Smooth muscle cell (in vitro differentiated cells): ENCODE data around the gene ANKS1B. TPM values are rescaled to one million over a fixed set of nuclear protein-coding genes. Genes with fewer than 3 reads are reported as not detected.
"Not testable (repeated sequence)": the region's sequence is repeated elsewhere in the genome, so short reads cannot be mapped to it uniquely, and the experiment has no call there.

ENCODE experiments used
- DNase-seq: peaks from one replicate; lab custom pipeline; 2025; ENCODE audit not compliant: unreplicated experiment; lab: John Stamatoyannopoulos, UW
- H2AFZ ChIP-seq: fragments of 200-600 bp; sonication (generic); 2 replicates; pipeline ENCODE4 v1.6.0; 2016; ENCODE audit warnings: antibody characterized with exemption, low read depth, mild to moderate bottlenecking
- H3F3A ChIP-seq: fragments of 200-600 bp; sonication (generic); 2 replicates; pipeline ENCODE4 v1.6.0; 2017; ENCODE audit warnings: antibody characterized with exemption, low read depth
- H3K27ac ChIP-seq: fragments of 200-600 bp; sonication (generic); 2 replicates; pipeline ENCODE4 v1.5.1; 2016; ENCODE audit warnings: low read depth, mild to moderate bottlenecking
- H3K27me3 ChIP-seq: fragments of 200-600 bp; sonication (generic); 2 replicates; pipeline ENCODE4 v1.6.1; 2016; ENCODE audit warnings: low read depth, mild to moderate bottlenecking
- H3K36me3 ChIP-seq: fragments of 200-600 bp; sonication (generic); 2 replicates; pipeline ENCODE4 v1.5.1; 2016; ENCODE audit warnings: low read depth
- H3K4me1 ChIP-seq: fragments of 200-600 bp; sonication (generic); 2 replicates; pipeline ENCODE4 v1.5.1; 2016; ENCODE audit warnings: low read depth
- H3K4me2 ChIP-seq: fragments of 200-600 bp; sonication (generic); 2 replicates; pipeline ENCODE4 v1.6.0; 2016; ENCODE audit warnings: mild to moderate bottlenecking
- H3K4me3 ChIP-seq: fragments of 200-600 bp; sonication (generic); 2 replicates; pipeline ENCODE4 v1.5.1; 2016; ENCODE audit warnings: mild to moderate bottlenecking
- H3K79me2 ChIP-seq: fragments of 200-600 bp; sonication (generic); 2 replicates; pipeline ENCODE4 v1.6.0; 2016; ENCODE audit warnings: low read depth, mild to moderate bottlenecking
- H3K9ac ChIP-seq: fragments of 200-600 bp; sonication (generic); 2 replicates; pipeline ENCODE4 v1.6.0; 2016; ENCODE audit warnings: low read depth
- H3K9me3 ChIP-seq: fragments of 200-600 bp; sonication (generic); replicated peaks from 2 replicates; pipeline ENCODE4 v1.5.1; 2016; ENCODE audit warnings: low read depth
- H4K20me1 ChIP-seq: fragments of 200-600 bp; sonication (generic); 2 replicates; pipeline ENCODE4 v1.6.0; 2016; ENCODE audit warnings: low read depth
- WGBS: methylation state at CpG from one replicate; pipeline ENCODE4 v1.1.7; 2016; ENCODE audit warnings: low lambda C conversion rate; 5-methylcytosine and 5-hydroxymethylcytosine counted together
- polyA plus RNA-seq: library from polyadenylated mRNA; unstranded; fragments of >200 nt; fragmentation: Nextera tagmentation; extraction: Ambion mirVana; gene quantifications from 2 replicates; pipeline ENCODE4 v1.2.1, GENCODE V29; 2016
- total RNA-seq: library from RNA; depleted of rRNA; stranded (reverse); fragments of >200 nt; gene quantifications from 2 replicates; pipeline ENCODE4 v1.2.3, GENCODE V29; 2014
- TF ChIP-seq, protein P1 (sequence below): fragments of 200-600 bp; sonication (generic); IDR thresholded peaks from 2 replicates; pipeline ENCODE4 v1.5.1; 2017; ENCODE audit warnings: borderline replicate concordance, mild to moderate bottlenecking, antibody characterized with exemption; ENCODE audit not compliant: insufficient read depth, poor library complexity, severe bottlenecking

ANKS1B gene
- total and polyA plus RNA-seq, 2 experiments from 2014 or later: 0.47 to 7.3 TPM

DNA sequence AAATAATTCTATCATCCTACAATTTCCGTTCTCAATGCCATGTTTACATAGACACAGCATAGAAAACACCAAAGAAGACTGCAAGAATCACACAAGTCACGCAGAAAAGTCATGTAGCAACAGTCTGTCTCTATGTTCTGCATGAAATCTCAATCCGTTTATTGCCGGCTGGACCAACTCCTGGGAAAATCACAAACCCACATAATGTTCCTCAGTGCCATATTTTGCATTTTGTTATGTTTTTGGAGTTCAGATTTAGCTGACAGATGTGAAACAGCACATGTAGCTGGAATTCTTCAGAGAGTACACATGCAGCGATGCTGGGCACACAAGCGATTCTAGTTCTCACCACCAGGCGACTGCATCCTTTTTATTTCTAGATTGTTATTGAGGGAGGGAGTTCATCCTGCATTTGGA is 1146.5 kb downstream of the ANKS1B start:
- Histone ChIP-seq H3K79me2 (no peaks in the 10 kb centered on the region), H4K20me1 (no peaks in the 10 kb centered on the region), H3K4me3 (no peak overlapping the region), H2AFZ (no peak overlapping the region), H3F3A (no peaks in the 10 kb centered on the region), H3K9ac (no peak overlapping the region), H3K27me3 (peaks cover 11% of the 10 kb centered on the region), H3K36me3 (no peaks in the 10 kb centered on the region), H3K9me3 (no peaks in the 10 kb centered on the region), H3K4me2 (no peak overlapping the region), H3K27ac (no peak overlapping the region), H3K4me1 (no peaks in the 10 kb centered on the region)
- WGBS: 73% methylated on average over 7 of the region's 7 CpGs
- DNase-seq: no peak
- TF ChIP-seq, protein P1, sequence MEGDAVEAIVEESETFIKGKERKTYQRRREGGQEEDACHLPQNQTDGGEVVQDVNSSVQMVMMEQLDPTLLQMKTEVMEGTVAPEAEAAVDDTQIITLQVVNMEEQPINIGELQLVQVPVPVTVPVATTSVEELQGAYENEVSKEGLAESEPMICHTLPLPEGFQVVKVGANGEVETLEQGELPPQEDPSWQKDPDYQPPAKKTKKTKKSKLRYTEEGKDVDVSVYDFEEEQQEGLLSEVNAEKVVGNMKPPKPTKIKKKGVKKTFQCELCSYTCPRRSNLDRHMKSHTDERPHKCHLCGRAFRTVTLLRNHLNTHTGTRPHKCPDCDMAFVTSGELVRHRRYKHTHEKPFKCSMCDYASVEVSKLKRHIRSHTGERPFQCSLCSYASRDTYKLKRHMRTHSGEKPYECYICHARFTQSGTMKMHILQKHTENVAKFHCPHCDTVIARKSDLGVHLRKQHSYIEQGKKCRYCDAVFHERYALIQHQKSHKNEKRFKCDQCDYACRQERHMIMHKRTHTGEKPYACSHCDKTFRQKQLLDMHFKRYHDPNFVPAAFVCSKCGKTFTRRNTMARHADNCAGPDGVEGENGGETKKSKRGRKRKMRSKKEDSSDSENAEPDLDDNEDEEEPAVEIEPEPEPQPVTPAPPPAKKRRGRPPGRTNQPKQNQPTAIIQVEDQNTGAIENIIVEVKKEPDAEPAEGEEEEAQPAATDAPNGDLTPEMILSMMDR: peak; percentile 16

DNA sequence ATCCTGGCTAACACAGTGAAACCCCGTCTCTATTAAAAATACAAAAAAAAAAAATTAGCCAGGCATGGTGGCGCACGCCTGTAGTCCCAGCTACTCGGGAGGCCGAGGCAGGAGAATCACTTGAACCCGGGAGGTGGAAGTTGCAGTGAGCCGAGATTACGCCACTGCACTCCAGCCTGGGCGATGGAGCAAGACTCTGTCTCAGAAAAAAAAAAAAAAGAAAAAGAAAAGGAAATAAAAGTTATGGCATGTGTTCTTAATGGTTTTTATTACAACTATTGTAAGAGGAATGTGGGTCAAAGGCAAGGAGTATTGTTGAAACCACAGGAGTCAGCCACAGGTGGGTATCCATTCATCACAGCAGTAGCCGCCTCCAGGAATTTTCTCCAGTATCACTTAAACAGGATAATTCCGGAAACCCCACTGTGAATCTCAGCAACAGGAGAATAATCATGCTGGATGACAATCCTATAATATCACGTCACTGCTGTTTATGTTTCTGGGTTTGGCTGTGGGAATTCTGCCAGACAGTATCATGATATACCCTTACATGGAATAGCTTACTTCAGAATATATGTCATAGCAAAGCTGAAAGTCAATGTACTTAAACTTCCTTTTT is 1147.5 kb downstream of the ANKS1B start:
- not testable (repeated sequence) for H3K4me3 ChIP-seq, H2AFZ ChIP-seq, H3K36me3 ChIP-seq, H4K20me1 ChIP-seq, H3K9ac ChIP-seq, H3K9me3 ChIP-seq, H3K27ac ChIP-seq, H3K79me2 ChIP-seq, H3K4me2 ChIP-seq, H3F3A ChIP-seq, DNase-seq, H3K4me1 ChIP-seq
- H3K27me3 ChIP-seq: peaks cover 11% of the 10 kb centered on the region
- WGBS: 82% methylated on average over 12 of the region's 12 CpGs

DNA sequence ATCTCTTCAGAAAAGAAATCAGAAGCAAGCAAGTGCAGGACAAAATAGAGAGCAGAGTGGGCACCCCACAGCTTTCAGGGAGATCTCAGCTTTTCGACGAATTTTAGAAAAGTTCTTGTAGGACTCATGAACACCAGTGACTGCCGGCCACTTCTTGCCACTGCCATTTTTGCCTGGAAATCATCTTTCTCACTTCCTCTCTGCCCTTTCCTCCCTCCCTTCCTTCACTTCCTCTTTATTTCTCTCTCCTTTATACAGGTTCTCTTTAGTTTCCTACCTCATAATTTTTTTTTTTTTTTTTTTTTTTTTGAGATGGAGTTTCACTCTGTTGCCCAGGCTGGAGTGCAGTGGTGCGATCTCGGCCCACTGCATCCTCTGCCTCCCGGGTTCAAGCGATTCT is 1154.1 kb downstream of the ANKS1B start:
- no peaks in the 10 kb centered on the region for H3K36me3 ChIP-seq
- H3K9ac ChIP-seq: no peak overlapping the region
- H3K4me3 ChIP-seq: no peak overlapping the region
- TF ChIP-seq, protein P1: no peak
- H3F3A ChIP-seq: no peaks in the 10 kb centered on the region
- no peaks in the 10 kb centered on the region for H3K4me1 ChIP-seq
- H3K9me3 ChIP-seq: no peaks in the 10 kb centered on the region
- H3K79me2 ChIP-seq: no peaks in the 10 kb centered on the region
- no peak overlapping the region for H3K27ac ChIP-seq
- no peak overlapping the region for H2AFZ ChIP-seq
- no peak for DNase-seq
- no peaks in the 10 kb centered on the region for H4K20me1 ChIP-seq
- WGBS: 97% methylated on average over 6 of the region's 7 CpGs
- H3K4me2 ChIP-seq: no peak overlapping the region
- H3K27me3 ChIP-seq: no peaks in the 10 kb centered on the region

DNA sequence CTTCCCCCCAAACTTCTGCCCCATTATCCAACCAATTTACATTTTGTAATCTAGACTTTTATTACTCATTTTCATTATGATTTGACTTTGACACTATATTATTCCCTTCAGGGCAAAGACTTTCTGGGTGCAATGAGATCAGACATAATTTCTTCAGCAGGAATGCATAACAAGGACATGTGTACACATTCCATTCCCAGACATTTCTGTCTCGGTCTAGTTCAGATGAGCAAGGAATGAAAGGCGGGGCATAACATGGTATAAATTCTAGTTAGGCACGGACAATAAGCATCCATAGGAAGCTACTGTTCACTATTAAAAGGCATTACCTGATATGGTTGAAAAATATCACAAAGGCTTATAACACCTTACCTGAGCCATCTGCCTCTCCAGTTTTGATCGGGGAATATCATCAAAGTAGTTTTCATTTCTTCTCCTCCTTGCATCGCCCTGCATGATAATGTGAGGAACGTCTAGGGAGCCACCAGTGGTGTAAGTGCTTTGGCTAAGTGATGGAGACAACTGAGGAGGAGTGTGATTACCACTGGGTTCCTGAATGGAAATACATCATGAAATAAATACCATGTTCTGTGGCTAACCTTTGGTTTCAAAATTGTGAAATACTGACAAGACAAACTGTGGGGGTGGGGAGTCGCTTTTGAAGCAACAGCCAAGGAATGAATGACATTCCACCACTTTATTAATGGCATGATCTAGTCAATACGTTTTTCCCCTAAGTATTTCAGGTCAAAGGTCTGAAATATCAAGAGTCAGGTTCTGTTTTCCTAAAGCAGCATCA is 1155.7 kb downstream of the ANKS1B start:
- H3K4me3 ChIP-seq: no peak overlapping the region
- H3K9me3 ChIP-seq: no peaks in the 10 kb centered on the region
- H3K79me2 ChIP-seq: no peaks in the 10 kb centered on the region
- no peaks in the 10 kb centered on the region for H3F3A ChIP-seq
- no peak overlapping the region for H2AFZ ChIP-seq
- DNase-seq: no peak
- no peak overlapping the region for H3K9ac ChIP-seq
- WGBS: 90% methylated on average over 8 of the region's 8 CpGs
- H3K27ac ChIP-seq: no peak overlapping the region
- no peaks in the 10 kb centered on the region for H3K36me3 ChIP-seq
- no peaks in the 10 kb centered on the region for H3K4me1 ChIP-seq
- no peak overlapping the region for H3K4me2 ChIP-seq
- TF ChIP-seq, protein P1: no peak
- H4K20me1 ChIP-seq: no peaks in the 10 kb centered on the region
- no peaks in the 10 kb centered on the region for H3K27me3 ChIP-seq
